OCI-LY1 (cell line): ENCODE results near the gene POTEM.
"Not testable (repeated sequence)": the region's sequence is repeated elsewhere in the genome, so short reads cannot be mapped to it uniquely, and the experiment has no call there.

Source experiments
- H2AFZ ChIP-seq: fragments of 200-600 bp; sonication (generic), shearing (Covaris generic); 2 replicates; pipeline ENCODE4 v1.6.0; 2014; ENCODE audit warnings: antibody characterized with exemption, mild to moderate bottlenecking, low read length
- H3F3A ChIP-seq: fragments of 200-600 bp; sonication (generic), shearing (Covaris generic); 2 replicates; pipeline ENCODE4 v1.6.0; 2014; ENCODE audit warnings: mild to moderate bottlenecking, antibody characterized with exemption, low read length, moderate library complexity; ENCODE audit not compliant: insufficient read depth
- H3K27ac ChIP-seq: fragments of 200-600 bp; sonication (generic); 2 replicates; pipeline ENCODE4 v1.5.1; 2014; ENCODE audit warnings: low read length, mixed run types, mild to moderate bottlenecking, low read depth; ENCODE audit not compliant: poor library complexity, severe bottlenecking
- H3K27me3 ChIP-seq: fragments of 200-600 bp; sonication (generic); 2 replicates; pipeline ENCODE4 v1.6.0; 2014; ENCODE audit warnings: antibody characterized with exemption, mild to moderate bottlenecking, low read length, moderate library complexity; ENCODE audit not compliant: insufficient read depth
- H3K36me3 ChIP-seq: fragments of 200-600 bp; sonication (generic); 2 replicates; pipeline ENCODE4 v1.6.1; 2014; ENCODE audit warnings: mild to moderate bottlenecking, antibody characterized with exemption, low read length, moderate library complexity, mixed read lengths; ENCODE audit not compliant: insufficient read depth
- H3K4me1 ChIP-seq: fragments of 200-600 bp; sonication (generic); 2 replicates; pipeline ENCODE4 v1.5.1; 2014; ENCODE audit warnings: mild to moderate bottlenecking, low read length, moderate library complexity; ENCODE audit not compliant: insufficient read depth, severe bottlenecking
- H3K4me2 ChIP-seq: fragments of 200-600 bp; sonication (generic), shearing (Covaris generic); 2 replicates; pipeline ENCODE4 v1.6.1; 2014; ENCODE audit warnings: low read length
- H3K4me3 ChIP-seq: fragments of 200-600 bp; sonication (generic); 2 replicates; pipeline ENCODE4 v1.5.1; 2014; ENCODE audit warnings: low read length, low read depth, mild to moderate bottlenecking, mixed read lengths; ENCODE audit not compliant: poor library complexity, severe bottlenecking
- H3K79me2 ChIP-seq: fragments of 200-600 bp; shearing (Covaris generic); 2 replicates; pipeline ENCODE4 v1.6.1; 2016; ENCODE audit warnings: mixed run types, low read length, mixed read lengths; ENCODE audit not compliant: insufficient read depth
- H3K9ac ChIP-seq: fragments of 200-600 bp; sonication (generic), shearing (Covaris generic); 2 replicates; pipeline ENCODE4 v1.6.1; 2014; ENCODE audit warnings: mild to moderate bottlenecking, low read length, mixed read lengths
- H3K9me2 ChIP-seq: fragments of 200-600 bp; sonication (generic), shearing (Covaris generic); 2 replicates; pipeline ENCODE4 v1.6.1; 2014; ENCODE audit warnings: low read depth, mild to moderate bottlenecking, low read length, mixed read lengths
- H3K9me3 ChIP-seq: fragments of 200-600 bp; shearing (Covaris generic); 2 replicates; pipeline ENCODE4 v1.6.1; 2014; ENCODE audit warnings: low read length, mixed read lengths
- H4K20me1 ChIP-seq: fragments of 200-600 bp; sonication (generic), shearing (Covaris generic); 2 replicates; pipeline ENCODE4 v1.6.0; 2016; ENCODE audit warnings: mild to moderate bottlenecking, low read length; ENCODE audit not compliant: insufficient read depth

Gene POTEM

GRCh38 chr14:19038060-19038664 lies 70.9 kb downstream of the POTEM start:
- not testable (repeated sequence) for H3K9me3 ChIP-seq, H3K79me2 ChIP-seq, H3F3A ChIP-seq, H3K27me3 ChIP-seq, H3K4me2 ChIP-seq, H3K4me3 ChIP-seq, H3K9ac ChIP-seq, H3K4me1 ChIP-seq, H3K9me2 ChIP-seq, H4K20me1 ChIP-seq, H3K36me3 ChIP-seq, H2AFZ ChIP-seq, H3K27ac ChIP-seq

DNA sequence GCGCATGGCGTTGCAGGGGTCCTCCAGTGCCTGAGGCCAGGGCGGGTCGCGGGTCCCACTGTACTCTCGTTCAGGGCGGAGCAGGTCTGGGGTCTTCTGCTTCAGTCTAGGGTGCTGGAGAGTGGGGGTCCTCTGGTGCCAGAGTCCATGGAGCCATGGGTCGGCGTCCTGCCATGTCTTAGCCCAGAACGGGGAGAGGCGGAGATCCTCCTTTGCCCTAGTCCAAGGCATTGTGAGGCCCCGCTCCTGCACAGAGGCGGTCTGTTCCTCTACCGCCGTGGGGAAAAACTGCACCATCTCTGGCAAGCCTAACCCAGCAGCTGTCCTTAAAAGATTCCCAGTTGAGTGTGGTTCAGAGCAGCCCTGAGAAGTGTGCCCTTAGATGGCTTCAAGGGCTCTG lies 71.6 kb downstream of the POTEM start:
- H3K9me2 ChIP-seq, H3K36me3 ChIP-seq, H4K20me1 ChIP-seq, H3K79me2 ChIP-seq, H3K9ac ChIP-seq, H3K9me3 ChIP-seq, H3K27me3 ChIP-seq, H3K4me2 ChIP-seq, H3K4me1 ChIP-seq, H3K4me3 ChIP-seq, H3F3A ChIP-seq, H2AFZ ChIP-seq, H3K27ac ChIP-seq: not testable (repeated sequence)

GRCh38 chr14:19043384-19043783 lies 76.2 kb downstream of the POTEM start:
- not testable (repeated sequence) for H3K4me3 ChIP-seq

More at GRCh38 chr14:19043384-19043783, 76.2 kb downstream of the POTEM start:
- not testable (repeated sequence) for H3K79me2 ChIP-seq, H3K9ac ChIP-seq, H3K4me1 ChIP-seq, H4K20me1 ChIP-seq, H3F3A ChIP-seq, H3K27me3 ChIP-seq, H3K4me2 ChIP-seq, H3K36me3 ChIP-seq, H3K9me3 ChIP-seq, H3K27ac ChIP-seq, H2AFZ ChIP-seq, H3K9me2 ChIP-seq
